ENCODE measurements around the gene ZNF23. TPM values are rescaled to one million over a fixed set of nuclear protein-coding genes. Genes with fewer than 3 reads are reported as not detected.

ZNF23 gene
- total RNA-seq, 1 donor from 2014 or later = 7.9 TPM

DNA sequence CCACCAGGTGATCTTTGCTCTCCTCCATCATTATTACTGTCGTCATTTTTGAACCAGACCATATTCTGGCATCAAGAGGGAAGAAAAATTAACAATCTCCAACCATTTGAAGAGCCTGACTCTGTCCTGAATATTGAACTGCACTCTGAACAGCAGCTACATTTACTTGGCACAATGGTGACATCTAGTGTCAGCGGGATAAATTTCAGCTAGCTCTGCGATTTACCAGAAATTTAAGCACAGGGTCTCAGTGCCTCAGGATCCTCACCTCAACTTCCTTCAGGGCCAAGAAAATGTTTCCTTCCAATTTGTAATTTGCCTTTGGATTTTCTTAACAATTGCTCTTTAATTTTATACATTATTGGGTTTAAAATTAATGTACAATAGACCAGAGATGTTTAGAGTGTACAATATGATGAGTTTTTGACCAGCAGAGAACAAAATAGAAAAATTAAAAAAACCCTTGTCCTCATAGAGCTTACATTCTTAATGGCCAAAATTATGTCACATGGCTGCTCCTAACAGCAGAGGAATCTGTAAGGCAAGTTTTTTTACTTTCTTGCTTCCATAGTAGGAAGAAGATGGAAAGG lies 37.8 kb upstream of the ZNF23 start:
- no peak for FAIRE-seq
- peak; percentile 59 for DNase-seq (ENCODE audit: low read depth)
- Histone ChIP-seq H3K27me3 (ENCODE audit: control insufficient read depth, insufficient read depth, low read length) (no peaks in the 10 kb centered on the region), H3K36me3 (ENCODE audit: control insufficient read depth, insufficient read depth, low read length) (no peaks in the 10 kb centered on the region), H3K4me3 (ENCODE audit: low read depth, low read length) (no peak overlapping the region)
- TF ChIP-seq, protein P1, sequence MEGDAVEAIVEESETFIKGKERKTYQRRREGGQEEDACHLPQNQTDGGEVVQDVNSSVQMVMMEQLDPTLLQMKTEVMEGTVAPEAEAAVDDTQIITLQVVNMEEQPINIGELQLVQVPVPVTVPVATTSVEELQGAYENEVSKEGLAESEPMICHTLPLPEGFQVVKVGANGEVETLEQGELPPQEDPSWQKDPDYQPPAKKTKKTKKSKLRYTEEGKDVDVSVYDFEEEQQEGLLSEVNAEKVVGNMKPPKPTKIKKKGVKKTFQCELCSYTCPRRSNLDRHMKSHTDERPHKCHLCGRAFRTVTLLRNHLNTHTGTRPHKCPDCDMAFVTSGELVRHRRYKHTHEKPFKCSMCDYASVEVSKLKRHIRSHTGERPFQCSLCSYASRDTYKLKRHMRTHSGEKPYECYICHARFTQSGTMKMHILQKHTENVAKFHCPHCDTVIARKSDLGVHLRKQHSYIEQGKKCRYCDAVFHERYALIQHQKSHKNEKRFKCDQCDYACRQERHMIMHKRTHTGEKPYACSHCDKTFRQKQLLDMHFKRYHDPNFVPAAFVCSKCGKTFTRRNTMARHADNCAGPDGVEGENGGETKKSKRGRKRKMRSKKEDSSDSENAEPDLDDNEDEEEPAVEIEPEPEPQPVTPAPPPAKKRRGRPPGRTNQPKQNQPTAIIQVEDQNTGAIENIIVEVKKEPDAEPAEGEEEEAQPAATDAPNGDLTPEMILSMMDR (IDR thresholded peaks at IDR 0.05; ENCODE audit: insufficient read depth, low read length, severe bottlenecking) = peak; percentile 65

DNA sequence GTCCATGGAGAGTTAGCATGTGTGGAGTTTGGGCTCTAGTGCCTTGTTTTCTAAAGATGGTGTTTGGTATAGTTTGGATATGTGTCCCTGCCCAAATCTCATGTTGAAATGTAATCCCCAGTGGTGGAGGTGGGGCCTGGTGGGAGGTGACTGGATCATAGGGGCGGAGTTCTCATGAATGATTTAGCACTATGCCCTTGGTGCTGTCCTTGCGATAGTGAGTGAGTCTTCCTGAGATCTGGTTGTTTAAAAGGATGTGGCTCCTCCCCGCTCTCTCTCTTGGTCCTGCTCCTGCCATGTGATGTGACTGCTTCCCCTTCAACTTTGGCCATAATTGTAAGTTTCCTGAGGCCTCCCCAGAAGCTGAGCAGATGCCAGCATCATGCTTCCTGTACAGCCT lies 36.0 kb upstream of the ZNF23 start:
- no peaks in the 10 kb centered on the region for H3K36me3 ChIP-seq (ENCODE audit: control insufficient read depth, insufficient read depth, low read length)
- no peak overlapping the region for H3K4me3 ChIP-seq (ENCODE audit: low read depth, low read length)
- no peak for FAIRE-seq
- H3K27me3 ChIP-seq (ENCODE audit: control insufficient read depth, insufficient read depth, low read length) = no peaks in the 10 kb centered on the region
- TF ChIP-seq, protein P1 (IDR thresholded peaks at IDR 0.05; ENCODE audit: insufficient read depth, low read length, severe bottlenecking) = no peak
- DNase-seq (ENCODE audit: low read depth) = no peak

DNA sequence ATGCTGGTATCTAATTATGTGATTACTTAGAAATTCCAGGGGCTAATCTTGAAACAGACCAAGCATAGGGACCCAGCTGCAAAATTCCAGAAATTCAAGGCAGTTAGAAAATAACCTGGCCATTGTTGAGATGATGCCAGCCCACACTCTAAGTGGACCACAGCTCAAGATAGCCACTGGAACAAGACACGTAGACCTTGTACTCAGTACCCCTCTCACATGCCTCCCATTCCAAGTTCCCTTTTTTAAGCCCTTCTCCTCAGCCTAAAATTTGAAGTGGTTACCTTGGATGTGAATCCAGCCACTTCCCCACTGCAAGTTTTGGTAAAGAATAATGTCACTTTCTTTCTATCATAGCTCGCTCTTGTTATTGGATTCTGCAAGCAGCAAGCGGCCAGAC lies 31.2 kb upstream of the ZNF23 start:
- TF ChIP-seq, protein P1 (IDR thresholded peaks at IDR 0.05; ENCODE audit: insufficient read depth, low read length, severe bottlenecking) = no peak
- no peak overlapping the region for H3K4me3 ChIP-seq (ENCODE audit: low read depth, low read length)
- no peak for DNase-seq (ENCODE audit: low read depth)
- no peaks in the 10 kb centered on the region for H3K36me3 ChIP-seq (ENCODE audit: control insufficient read depth, insufficient read depth, low read length)
- H3K27me3 ChIP-seq (ENCODE audit: control insufficient read depth, insufficient read depth, low read length) = no peaks in the 10 kb centered on the region
- no peak for FAIRE-seq

DNA sequence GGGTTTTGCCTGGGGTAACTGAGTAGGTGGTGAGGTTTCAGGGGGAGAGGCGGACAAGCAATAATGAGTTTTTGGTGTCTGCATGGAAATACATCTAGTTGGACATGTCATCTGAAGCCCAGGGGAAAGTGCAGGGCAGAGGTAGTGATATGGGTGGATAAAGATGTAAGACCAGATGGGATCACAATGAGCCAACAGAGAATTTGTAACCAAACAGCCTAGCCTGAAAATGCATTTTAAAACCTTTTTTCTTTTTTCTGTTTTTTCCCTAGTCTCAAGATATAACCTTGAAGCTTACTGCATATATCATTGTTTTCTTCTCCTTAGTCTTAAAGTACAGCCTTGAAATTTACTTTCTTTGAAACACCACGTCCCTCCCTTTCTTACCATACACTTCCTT lies 30.7 kb upstream of the ZNF23 start:
- no peak for DNase-seq (ENCODE audit: low read depth)
- TF ChIP-seq, protein P1 (IDR thresholded peaks at IDR 0.05; ENCODE audit: insufficient read depth, low read length, severe bottlenecking) = no peak
- Histone ChIP-seq H3K4me3 (ENCODE audit: low read depth, low read length) (no peak overlapping the region), H3K27me3 (ENCODE audit: control insufficient read depth, insufficient read depth, low read length) (no peaks in the 10 kb centered on the region), H3K36me3 (ENCODE audit: control insufficient read depth, insufficient read depth, low read length) (no peaks in the 10 kb centered on the region)
- FAIRE-seq = no peak

DNA sequence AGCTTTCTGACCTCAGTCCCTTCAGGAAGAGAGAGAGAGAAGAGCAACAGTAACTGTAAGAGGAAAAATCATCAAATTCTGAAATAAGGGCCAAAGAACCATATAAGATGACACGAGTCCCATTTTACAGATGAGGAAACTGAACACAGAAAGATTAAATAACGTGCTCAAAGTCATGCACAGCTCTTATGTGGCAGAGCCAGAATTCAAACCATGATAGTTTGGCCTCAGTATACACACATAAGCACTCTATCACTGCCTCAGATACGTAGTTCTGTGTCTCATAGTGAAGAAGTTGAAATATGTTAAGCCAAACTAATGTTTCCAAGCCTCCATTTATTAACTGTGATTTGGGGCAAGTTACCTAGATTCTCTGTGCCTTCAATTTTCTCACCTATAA lies 29.0 kb upstream of the ZNF23 start:
- DNase-seq (ENCODE audit: low read depth) = no peak
- no peaks in the 10 kb centered on the region for H3K27me3 ChIP-seq (ENCODE audit: control insufficient read depth, insufficient read depth, low read length)
- TF ChIP-seq, protein P1 (IDR thresholded peaks at IDR 0.05; ENCODE audit: insufficient read depth, low read length, severe bottlenecking) = no peak
- FAIRE-seq = no peak
- H3K4me3 ChIP-seq (ENCODE audit: low read depth, low read length) = no peak overlapping the region
- H3K36me3 ChIP-seq (ENCODE audit: control insufficient read depth, insufficient read depth, low read length) = no peaks in the 10 kb centered on the region

DNA sequence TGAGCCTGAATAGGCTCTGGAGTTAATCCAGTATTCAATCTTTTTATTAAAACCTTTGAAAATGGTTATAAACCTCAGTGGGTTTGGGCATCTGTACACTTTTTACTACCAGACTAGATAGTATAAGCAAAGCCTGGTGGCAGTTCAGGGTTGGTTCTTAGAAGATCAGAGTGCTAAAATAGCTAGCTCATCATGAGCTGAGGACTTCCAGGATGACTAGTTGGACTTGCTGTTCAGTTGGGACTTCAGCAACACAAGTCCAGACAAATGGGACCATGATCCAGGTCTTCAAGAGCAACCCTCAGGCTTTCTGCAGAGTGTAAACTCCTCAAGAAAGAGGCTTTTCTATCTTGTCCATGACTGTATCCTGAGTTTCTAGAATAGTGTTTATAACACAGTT lies 28.3 kb upstream of the ZNF23 start:
- FAIRE-seq = no peak
- TF ChIP-seq, protein P1 (IDR thresholded peaks at IDR 0.05; ENCODE audit: insufficient read depth, low read length, severe bottlenecking) = no peak
- H3K36me3 ChIP-seq (ENCODE audit: control insufficient read depth, insufficient read depth, low read length) = no peaks in the 10 kb centered on the region
- no peak overlapping the region for H3K4me3 ChIP-seq (ENCODE audit: low read depth, low read length)
- DNase-seq (ENCODE audit: low read depth) = no peak
- no peaks in the 10 kb centered on the region for H3K27me3 ChIP-seq (ENCODE audit: control insufficient read depth, insufficient read depth, low read length)
